HFFc6 (cell line): ENCODE measurements around the gene IGF2. TPM values are rescaled to one million over a fixed set of nuclear protein-coding genes. Genes with fewer than 3 reads are reported as not detected.

ENCODE experiments used
- DNase-seq: peaks from one replicate; pipeline ENCODE4 v3.0.0-alpha.2; 2018
- H3K27ac Mint-ChIP-seq: 2 replicates; pipeline ENCODE4 v1.8.0; 2020; ENCODE audit warnings: mild to moderate bottlenecking, mixed read lengths
- H3K27me3 Mint-ChIP-seq: 2 replicates; pipeline ENCODE4 v1.8.0; 2021; ENCODE audit warnings: mild to moderate bottlenecking, moderate library complexity, mixed read lengths; ENCODE audit not compliant: insufficient read depth
- H3K36me3 Mint-ChIP-seq: 2 replicates; pipeline ENCODE4 v1.8.0; 2021; ENCODE audit warnings: low read depth, mixed read lengths
- H3K4me1 Mint-ChIP-seq: 2 replicates; pipeline ENCODE4 v1.8.0; 2020; ENCODE audit warnings: low read depth, mixed read lengths
- H3K4me3 Mint-ChIP-seq: 2 replicates; pipeline ENCODE4 v1.8.0; 2020; ENCODE audit warnings: mild to moderate bottlenecking, moderate library complexity, mixed read lengths
- H3K9me3 Mint-ChIP-seq: 2 replicates; pipeline ENCODE4 v1.8.0; 2020; ENCODE audit warnings: mild to moderate bottlenecking, mixed read lengths
- total RNA-seq, 6 experiments: library from RNA; stranded (reverse); fragmentation: NEBNext Ultra II Directional; extraction: Animal tissue kit (Norgen Biotek cat#: 25700); gene quantifications; 2 replicates in 1 of 6; 3 replicates in 5 of 6; pipeline ENCODE4 v1.2.3, GENCODE V29; 2021
- TF ChIP-seq, protein P1 (sequence below): fragments of 200-600 bp; sonication (generic); IDR thresholded peaks from 2 replicates; pipeline ENCODE4 v1.5.0; 2021; ENCODE audit warnings: antibody characterized with exemption, mild to moderate bottlenecking

The IGF2 gene
- total RNA-seq, 6 experiments from 2014 or later = 0.90 to 2.6 (median 2.0) TPM

DNA sequence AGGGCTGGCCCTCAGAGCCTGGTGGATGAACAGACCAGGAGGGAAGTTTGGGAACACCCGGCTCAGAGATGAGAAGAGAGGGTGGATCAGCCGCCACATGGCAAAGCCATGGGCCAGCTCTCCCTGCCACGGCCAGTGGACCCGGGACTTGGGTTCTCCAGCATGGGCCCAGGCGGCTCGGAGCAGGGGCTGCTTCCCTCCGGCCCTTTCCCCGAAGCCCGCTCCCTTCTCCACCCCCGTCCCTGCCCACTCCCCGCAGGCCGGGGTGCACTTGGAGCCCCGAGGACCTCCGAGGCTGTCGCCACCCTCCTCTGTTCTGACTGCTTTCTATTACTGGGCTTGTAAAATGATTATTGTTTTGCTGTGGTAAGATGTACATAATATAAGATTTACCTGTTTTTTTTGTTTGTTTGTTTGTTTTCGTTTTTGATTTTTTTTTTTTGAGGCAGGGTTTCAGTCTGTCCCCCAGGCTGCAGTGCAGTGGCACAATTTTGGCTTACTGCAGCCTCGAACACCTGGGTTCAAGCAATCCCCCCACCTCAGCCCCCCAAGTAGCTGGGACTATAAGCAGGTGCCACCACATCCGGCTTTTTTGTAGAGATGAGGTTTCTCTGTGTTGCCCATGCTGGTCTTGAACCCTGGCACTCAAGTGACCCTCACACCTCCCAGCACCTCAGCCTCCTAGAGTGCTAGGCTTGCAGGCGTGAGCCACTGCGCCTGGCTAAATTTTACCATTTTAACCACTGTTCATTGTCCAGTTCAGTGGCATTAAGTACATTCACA is 43.7 kb upstream of the IGF2 start:
- no peak overlapping the region for H3K4me3 Mint-ChIP-seq
- H3K36me3 Mint-ChIP-seq = no peaks in the 10 kb centered on the region
- H3K9me3 Mint-ChIP-seq = no peaks in the 10 kb centered on the region
- H3K27ac Mint-ChIP-seq = no peak overlapping the region
- peaks cover 5% of the 10 kb centered on the region for H3K27me3 Mint-ChIP-seq
- H3K4me1 Mint-ChIP-seq = peaks cover 18% of the 10 kb centered on the region
- DNase-seq = no peak
- TF ChIP-seq, protein P1, sequence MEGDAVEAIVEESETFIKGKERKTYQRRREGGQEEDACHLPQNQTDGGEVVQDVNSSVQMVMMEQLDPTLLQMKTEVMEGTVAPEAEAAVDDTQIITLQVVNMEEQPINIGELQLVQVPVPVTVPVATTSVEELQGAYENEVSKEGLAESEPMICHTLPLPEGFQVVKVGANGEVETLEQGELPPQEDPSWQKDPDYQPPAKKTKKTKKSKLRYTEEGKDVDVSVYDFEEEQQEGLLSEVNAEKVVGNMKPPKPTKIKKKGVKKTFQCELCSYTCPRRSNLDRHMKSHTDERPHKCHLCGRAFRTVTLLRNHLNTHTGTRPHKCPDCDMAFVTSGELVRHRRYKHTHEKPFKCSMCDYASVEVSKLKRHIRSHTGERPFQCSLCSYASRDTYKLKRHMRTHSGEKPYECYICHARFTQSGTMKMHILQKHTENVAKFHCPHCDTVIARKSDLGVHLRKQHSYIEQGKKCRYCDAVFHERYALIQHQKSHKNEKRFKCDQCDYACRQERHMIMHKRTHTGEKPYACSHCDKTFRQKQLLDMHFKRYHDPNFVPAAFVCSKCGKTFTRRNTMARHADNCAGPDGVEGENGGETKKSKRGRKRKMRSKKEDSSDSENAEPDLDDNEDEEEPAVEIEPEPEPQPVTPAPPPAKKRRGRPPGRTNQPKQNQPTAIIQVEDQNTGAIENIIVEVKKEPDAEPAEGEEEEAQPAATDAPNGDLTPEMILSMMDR = no peak

DNA sequence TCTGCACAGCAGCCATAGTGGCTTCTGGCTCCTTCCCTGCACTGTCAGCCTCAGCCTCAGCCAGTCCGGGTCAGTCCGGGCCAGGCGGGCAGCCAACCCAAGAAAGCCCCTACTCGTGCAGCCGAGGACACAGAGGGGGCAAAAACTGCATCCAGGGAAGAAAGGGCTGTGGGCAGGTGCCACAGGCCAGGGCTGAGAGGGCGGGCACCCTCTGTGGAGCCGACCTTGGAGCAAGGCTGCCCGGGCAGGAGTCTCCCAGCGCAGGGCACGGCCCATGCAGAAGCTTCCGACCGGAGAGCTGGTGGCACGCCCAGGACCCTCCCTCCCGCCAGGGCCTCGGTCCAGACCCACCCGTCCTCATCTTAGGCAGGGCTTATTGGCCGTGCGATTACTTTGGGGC is 42.9 kb upstream of the IGF2 start:
- TF ChIP-seq, protein P1 = no peak
- Mint-ChIP-seq H3K36me3 (no peaks in the 10 kb centered on the region), H3K4me3 (no peak overlapping the region), H3K27ac (no peak overlapping the region), H3K27me3 (peaks cover 5% of the 10 kb centered on the region), H3K4me1 (peaks cover 18% of the 10 kb centered on the region), H3K9me3 (no peaks in the 10 kb centered on the region)
- DNase-seq = no peak

DNA sequence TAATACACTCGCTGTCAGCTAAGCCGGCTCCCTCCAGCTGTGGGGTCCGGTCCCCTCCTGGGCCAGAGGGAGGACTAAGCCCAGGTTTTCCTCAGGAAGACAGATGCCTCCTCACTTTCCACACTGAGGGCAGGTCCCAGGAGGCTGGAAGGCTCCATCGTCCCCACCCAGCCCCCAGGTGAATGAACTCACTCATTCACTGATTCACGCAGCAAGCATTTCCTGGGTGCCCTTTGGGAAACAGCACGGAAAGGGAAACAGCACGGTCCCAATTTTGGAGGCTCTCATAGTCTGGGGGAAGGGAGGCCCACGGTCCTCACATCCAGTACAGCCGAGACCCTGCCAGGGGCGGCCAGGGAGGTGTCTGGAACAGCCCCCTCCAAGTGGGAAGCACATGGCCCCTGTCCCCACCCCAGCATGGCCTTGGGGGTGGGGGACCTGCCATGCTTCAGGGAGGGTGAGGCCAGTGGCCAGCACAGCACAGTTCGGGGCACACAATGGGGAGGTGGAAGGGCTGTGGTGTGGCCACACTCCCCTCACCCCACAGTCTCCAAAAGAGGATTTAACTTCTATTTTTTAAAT is 41.7 kb upstream of the IGF2 start:
- no peaks in the 10 kb centered on the region for H3K9me3 Mint-ChIP-seq
- peaks cover 5% of the 10 kb centered on the region for H3K27me3 Mint-ChIP-seq
- no peak overlapping the region for H3K4me3 Mint-ChIP-seq
- TF ChIP-seq, protein P1 = no peak
- H3K36me3 Mint-ChIP-seq = no peaks in the 10 kb centered on the region
- H3K27ac Mint-ChIP-seq = no peak overlapping the region
- peaks cover 22% of the 10 kb centered on the region for H3K4me1 Mint-ChIP-seq
- no peak for DNase-seq

DNA sequence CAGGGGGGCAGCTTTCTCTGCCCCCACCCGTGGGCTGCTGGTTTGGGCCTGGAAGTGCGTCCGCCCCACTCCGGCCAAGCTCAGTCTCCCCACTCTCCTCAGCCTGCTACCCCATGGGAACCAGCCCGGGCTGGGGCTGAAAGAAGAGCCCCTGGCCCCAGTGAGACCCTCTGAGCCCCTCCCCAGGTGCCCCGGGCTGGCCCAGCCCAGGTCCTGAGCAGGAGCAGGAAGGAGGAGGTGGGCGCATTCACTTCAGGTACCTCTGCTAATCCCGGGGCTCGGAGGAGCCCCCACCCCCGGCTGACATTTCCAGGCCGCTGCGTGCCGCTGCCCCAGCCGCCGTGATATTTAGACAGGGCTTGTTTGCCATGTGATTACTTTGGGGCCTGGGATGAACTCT is 41.2 kb upstream of the IGF2 start:
- Mint-ChIP-seq H3K9me3 (no peaks in the 10 kb centered on the region), H3K4me1 (peaks cover 22% of the 10 kb centered on the region), H3K4me3 (no peak overlapping the region), H3K27ac (no peak overlapping the region), H3K36me3 (no peaks in the 10 kb centered on the region), H3K27me3 (peaks cover 5% of the 10 kb centered on the region; the same call in 1 of the 2 replicates)
- no peak for DNase-seq
- TF ChIP-seq, protein P1 = no peak

DNA sequence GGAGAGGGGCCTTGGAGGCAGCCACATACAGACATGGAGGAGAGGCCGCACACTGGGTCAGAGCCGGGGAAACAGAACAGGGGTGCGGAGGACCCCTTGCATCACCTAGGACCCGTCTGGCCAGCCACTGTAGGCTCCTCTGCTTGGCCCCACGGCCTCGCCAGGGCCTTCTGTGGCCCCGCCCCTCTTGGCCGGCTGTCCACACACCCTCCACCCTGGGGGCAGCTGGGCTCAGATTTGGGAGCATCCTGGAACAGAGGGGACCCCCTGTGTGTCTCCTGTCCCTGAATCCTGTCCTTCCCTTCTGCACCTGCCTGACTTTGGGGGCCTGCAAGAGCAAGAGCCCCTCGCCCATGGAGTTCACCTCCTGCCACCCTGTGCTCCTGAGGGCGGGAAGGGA is 40.3 kb upstream of the IGF2 start:
- Mint-ChIP-seq H3K9me3 (no peaks in the 10 kb centered on the region), H3K27me3 (peaks cover 5% of the 10 kb centered on the region; the same call in 1 of the 2 replicates), H3K36me3 (no peaks in the 10 kb centered on the region), H3K4me3 (no peak overlapping the region), H3K4me1 (peaks cover 22% of the 10 kb centered on the region), H3K27ac (no peak overlapping the region)
- no peak for DNase-seq
- TF ChIP-seq, protein P1 = no peak
